OCI-LY3 (cell line): Measurements from ENCODE around the gene SAMD8.

Experiments
- CTCF ChIP-seq: fragments of 200-600, 300-600 bp; sonication (generic); IDR thresholded peaks from 2 replicates; pipeline ENCODE4 v1.5.1; 2014; ENCODE audit warnings: antibody characterized with exemption, low read length, low read depth
- EZH2phosphoT487 ChIP-seq: fragments of 200-600 bp; shearing (Covaris generic); IDR thresholded peaks from 2 replicates; pipeline ENCODE4 v1.6.1; 2018; ENCODE audit warnings: antibody characterized with exemption, mixed run types, low read depth

- TF ChIP-seq CTCF (no peak), EZH2phosphoT487 (no peak)
Measured at GRCh38 chr10:75136346-75136745, 24.9 kb downstream of the SAMD8 start.
